ENCODE data around the gene GABRA6.

The GABRA6 gene

GRCh38 chr5:161703528-161703927, 18.0 kb downstream of the GABRA6 start:
- no peak overlapping the region for H3K4me3 ChIP-seq (replicated peaks; ENCODE audit: low read depth, low read length)
- DNase-seq (ENCODE audit: low read depth) = no peak
- TF ChIP-seq, protein P1, sequence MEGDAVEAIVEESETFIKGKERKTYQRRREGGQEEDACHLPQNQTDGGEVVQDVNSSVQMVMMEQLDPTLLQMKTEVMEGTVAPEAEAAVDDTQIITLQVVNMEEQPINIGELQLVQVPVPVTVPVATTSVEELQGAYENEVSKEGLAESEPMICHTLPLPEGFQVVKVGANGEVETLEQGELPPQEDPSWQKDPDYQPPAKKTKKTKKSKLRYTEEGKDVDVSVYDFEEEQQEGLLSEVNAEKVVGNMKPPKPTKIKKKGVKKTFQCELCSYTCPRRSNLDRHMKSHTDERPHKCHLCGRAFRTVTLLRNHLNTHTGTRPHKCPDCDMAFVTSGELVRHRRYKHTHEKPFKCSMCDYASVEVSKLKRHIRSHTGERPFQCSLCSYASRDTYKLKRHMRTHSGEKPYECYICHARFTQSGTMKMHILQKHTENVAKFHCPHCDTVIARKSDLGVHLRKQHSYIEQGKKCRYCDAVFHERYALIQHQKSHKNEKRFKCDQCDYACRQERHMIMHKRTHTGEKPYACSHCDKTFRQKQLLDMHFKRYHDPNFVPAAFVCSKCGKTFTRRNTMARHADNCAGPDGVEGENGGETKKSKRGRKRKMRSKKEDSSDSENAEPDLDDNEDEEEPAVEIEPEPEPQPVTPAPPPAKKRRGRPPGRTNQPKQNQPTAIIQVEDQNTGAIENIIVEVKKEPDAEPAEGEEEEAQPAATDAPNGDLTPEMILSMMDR (IDR thresholded peaks at IDR 0.05; ENCODE audit: low read length, missing control alignments) = no peak

DNA sequence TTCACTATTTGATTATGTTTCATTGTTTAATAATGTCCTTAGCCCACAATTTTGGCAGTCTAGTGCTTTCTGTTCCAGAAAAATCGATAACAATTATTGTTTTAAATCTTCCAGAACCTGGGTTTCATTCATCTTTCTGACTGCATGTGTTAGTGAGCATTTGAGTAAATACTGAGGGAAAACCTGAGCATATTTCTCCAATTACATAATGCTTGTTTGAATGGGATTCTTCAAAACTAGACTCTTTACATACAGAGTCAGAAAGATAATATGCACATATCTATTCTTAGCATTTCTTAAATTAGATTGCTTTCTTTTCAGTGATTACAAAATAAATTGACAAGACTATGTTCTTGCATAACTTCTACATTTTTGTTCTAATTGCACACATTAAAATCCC, 21.9 kb downstream of the GABRA6 start:
- TF ChIP-seq, protein P1 (IDR thresholded peaks at IDR 0.05; ENCODE audit: low read length, missing control alignments) = no peak
- no peak for DNase-seq (ENCODE audit: low read depth)
- H3K4me3 ChIP-seq (replicated peaks; ENCODE audit: low read depth, low read length) = no peak overlapping the region

DNA sequence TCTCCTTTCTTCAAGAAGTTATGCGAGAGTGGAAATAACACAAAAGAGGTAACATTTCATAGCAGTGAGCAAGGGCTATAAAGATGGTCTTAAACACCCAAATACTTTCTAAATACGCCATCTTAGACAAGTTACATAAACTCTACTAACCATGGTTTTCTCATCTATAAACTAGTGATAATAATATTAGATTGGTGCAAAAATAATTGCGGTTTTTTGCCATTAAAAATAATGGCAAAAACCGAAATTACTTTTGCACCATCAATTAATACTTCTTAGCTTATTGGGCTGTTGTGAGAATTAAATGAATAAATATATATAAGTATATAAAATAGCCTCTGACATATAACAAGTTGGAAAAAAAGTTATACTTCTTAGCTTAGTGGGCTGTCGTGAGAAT, 23.7 kb downstream of the GABRA6 start:
- TF ChIP-seq, protein P1 (IDR thresholded peaks at IDR 0.05; ENCODE audit: low read length, missing control alignments) = no peak
- H3K4me3 ChIP-seq (replicated peaks; ENCODE audit: low read depth, low read length) = no peak overlapping the region
- DNase-seq (ENCODE audit: low read depth) = no peak

DNA sequence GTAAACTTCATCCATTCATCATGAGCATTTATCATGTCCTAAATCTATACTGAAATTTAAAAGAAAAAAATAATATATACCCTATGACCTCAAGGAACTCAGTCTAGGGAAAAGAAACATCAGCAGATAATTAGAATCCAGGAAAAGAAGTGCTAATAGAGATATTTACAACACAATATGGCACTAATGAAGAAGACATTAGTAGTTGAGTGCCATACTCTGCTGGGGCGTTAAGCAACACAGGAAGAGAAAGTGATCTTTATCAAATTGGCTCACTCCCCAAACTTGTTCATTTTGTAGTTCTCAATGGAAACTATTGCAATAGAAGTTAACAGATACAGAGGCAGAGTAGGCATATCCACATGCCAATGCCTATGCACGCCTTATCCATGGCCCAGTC, 27.5 kb downstream of the GABRA6 start:
- TF ChIP-seq, protein P1 (IDR thresholded peaks at IDR 0.05; ENCODE audit: low read length, missing control alignments) = no peak
- no peak for DNase-seq (ENCODE audit: low read depth)

DNA sequence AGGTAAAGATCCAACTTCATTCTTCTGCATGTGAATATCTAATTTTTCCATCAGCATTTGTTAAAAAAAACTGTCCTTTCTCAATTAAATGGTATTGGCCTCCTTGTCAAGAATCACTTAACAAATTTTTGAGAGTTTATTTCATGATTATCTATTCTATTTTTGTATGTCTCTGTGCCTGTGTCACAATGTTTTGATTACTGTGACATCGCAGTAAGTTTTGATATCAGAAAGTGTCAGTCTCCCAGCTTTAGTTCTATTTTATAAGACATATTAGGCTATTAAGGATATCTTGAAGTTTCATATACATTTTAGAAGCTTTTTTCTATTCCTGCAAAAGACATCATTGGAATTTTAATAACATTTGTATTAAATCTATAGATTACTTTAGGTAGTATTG, 33.6 kb downstream of the GABRA6 start:
- DNase-seq (ENCODE audit: low read depth) = no peak
- no peak overlapping the region for H3K4me3 ChIP-seq (replicated peaks; ENCODE audit: low read depth, low read length)
- TF ChIP-seq, protein P1 (IDR thresholded peaks at IDR 0.05; ENCODE audit: low read length, missing control alignments) = no peak

More for the DNA sequence above, 27.5 kb downstream of the GABRA6 start:
- H3K4me3 ChIP-seq (replicated peaks; ENCODE audit: low read depth, low read length) = no peak overlapping the region

- no peak for DNase-seq (ENCODE audit: low read depth)
- H3K4me3 ChIP-seq (replicated peaks; ENCODE audit: low read depth, low read length) = no peak overlapping the region
- TF ChIP-seq, protein P1 (IDR thresholded peaks at IDR 0.05; ENCODE audit: low read length, missing control alignments) = no peak
Measured at GRCh38 chr5:161720460-161720859, 34.9 kb downstream of the GABRA6 start.

GRCh38 chr5:161734741-161735140, 49.2 kb downstream of the GABRA6 start:
- H3K4me3 ChIP-seq (replicated peaks; ENCODE audit: low read depth, low read length) = no peak overlapping the region
- TF ChIP-seq, protein P1 (IDR thresholded peaks at IDR 0.05; ENCODE audit: low read length, missing control alignments) = no peak
- DNase-seq (ENCODE audit: low read depth) = no peak

Data from fibroblast of pulmonary artery (primary cell).